ENCODE measurements around the gene MBP.

The MBP gene

DNA sequence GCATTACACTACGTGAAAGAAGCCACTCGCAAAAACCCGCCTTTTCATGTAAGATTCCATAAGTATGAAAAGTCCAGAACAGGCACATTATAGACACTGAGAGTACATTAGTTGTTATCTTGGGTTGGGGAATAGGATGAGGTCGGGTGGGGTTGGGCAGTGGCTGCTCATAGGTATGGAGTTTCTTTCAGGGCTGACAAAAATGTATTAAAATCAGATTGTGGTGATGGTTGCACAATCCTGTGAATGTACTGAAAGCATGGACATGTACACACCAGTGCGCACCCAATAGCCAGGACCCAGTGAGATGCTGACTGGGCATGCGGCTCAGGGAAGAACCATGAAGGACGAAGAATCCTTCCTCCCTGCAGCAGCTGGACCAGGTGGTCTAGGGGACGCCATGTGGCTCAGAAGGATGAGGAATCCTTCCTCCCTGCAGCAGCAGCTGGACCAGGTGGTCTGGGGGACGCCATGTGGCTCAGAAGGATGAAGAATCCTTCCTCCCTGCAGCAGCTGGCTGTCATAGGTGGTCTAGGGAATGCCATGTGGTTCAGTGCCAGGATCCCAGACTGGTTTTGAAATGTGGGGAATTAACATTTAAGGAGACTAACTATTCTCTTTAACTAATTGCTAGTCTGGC, 50.1 kb downstream of the MBP start:
- DNase-seq (ENCODE audit: low read depth) = no peak

DNA sequence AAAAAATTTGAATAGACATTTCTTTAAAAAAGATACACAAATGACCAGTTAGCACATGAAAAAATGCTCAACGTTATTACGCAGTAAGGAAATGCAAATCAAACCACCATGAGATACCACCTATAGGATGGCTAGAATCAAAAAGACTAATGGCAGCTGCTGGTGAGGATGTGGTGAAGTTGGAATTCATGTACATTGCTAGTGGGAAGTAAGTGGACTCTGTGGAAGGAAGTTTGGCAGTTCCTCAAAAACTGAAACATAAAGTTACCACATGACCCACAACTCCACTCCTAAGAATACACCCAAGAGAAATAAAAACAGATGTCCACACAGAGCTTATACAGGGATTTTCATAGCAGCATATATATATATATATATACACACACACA, 51.2 kb downstream of the MBP start:
- no peak for DNase-seq (ENCODE audit: low read depth)

GRCh38 chr18:77079954-77080682, 52.5 kb downstream of the MBP start:
- no peak for DNase-seq (ENCODE audit: low read depth)

DNA sequence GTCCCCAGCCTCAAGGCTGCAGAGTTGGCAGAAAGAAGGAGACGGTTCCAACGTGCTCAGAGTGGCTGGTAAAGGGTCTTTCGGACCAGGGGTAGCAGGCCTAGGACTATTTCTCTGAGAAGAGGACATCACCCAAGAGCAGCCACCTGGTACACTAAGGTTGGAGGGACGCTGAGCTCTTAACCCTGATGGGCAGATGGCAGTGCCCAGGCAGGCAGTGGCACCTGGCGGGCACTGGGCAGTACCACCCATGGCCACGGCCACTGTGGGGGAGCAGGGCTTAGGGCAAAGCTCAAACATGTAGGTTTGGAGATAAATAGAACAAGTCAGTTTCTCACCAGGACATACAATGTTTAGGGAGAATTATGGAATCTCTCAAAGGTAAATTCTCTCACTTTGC, 53.5 kb downstream of the MBP start:
- no peak for DNase-seq (ENCODE audit: low read depth)

GRCh38 chr18:77078690-77079070, 53.9 kb downstream of the MBP start:
- no peak for DNase-seq (ENCODE audit: low read depth)

DNA sequence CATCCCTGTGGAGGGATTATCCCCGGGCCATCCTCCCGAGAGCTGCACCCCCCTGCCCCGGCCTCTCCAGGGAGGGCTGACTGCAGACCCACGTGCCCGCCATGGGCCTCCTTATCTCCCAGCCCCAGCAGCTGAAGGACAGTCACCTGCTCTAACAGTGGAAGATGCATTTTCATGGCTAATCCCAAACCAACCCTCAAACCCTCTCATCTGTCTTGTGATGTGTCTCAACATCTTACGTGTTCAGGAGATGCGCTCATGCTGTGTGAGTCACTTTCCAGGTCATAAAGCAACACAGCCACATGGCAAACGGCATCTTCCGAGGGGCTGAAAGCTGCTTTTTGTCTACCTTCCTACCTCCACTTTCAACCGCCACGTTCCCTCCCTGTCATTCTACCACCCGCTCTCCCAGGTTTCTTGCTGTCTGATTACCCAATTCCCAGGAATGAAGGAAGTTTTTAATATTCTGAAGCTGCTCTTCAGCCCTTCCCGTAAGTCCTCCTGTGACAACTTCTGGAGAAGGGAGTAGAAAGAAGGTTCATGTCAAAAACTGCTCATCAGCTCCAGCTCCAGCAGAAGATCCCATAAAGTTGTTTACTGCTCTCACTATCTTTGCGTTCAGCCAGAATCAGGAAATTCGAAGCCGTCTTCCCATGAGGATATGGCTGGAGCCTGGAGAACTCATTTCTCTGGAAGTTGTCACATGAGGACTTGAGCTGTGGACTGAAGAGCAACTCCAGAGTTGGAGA, 54.5 kb downstream of the MBP start:
- no peak for DNase-seq (ENCODE audit: low read depth)

GRCh38 chr18:77077401-77077800, 55.2 kb downstream of the MBP start:
- DNase-seq (ENCODE audit: low read depth) = no peak

GRCh38 chr18:77076111-77076510, 56.5 kb downstream of the MBP start:
- DNase-seq (ENCODE audit: low read depth) = no peak

GRCh38 chr18:77074431-77074830, 58.2 kb downstream of the MBP start:
- DNase-seq (ENCODE audit: low read depth) = no peak

DNA sequence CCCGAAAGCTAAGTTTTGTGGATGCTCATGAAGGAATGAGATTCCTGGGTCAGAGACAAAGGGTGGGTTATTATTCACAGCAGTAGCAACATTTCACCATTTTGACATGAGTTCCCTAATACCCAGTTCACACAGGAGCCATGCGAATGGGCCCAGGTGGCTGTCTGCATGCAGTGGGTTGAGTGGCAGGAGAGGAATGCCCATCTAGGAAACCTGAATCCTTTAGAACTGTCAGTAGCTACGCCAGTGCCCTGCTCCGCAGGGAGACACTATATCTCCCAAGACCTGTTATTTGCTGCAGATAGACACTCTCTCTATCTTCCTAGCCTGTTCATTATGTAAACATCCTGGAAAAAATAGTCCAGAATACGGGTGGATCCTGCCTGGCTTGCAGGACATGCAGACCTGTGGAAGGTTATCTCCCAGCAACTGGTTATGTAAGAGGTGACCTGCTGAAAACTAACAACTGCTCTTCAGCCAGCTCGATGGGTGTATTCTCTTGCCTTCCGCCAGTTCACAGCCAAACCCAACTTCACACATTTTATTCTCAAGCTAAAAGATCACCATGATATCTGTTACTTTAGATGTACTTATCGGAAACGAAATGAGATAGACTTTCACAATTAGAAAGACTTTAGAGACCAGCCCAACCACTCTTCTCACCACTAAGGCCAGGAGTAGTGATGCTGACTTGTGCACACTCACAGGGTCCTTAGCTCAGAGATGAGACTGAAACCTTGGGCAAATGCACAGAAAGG, 59.1 kb downstream of the MBP start:
- DNase-seq (ENCODE audit: low read depth) = no peak

- DNase-seq (ENCODE audit: low read depth) = no peak
Observed at GRCh38 chr18:77072566-77072965, 60.0 kb downstream of the MBP start.

- DNase-seq (ENCODE audit: low read depth) = no peak
Observed at GRCh38 chr18:77071711-77072292, 60.8 kb downstream of the MBP start.

GRCh38 chr18:77071061-77071460, 61.5 kb downstream of the MBP start:
- no peak for DNase-seq (ENCODE audit: low read depth)

DNA sequence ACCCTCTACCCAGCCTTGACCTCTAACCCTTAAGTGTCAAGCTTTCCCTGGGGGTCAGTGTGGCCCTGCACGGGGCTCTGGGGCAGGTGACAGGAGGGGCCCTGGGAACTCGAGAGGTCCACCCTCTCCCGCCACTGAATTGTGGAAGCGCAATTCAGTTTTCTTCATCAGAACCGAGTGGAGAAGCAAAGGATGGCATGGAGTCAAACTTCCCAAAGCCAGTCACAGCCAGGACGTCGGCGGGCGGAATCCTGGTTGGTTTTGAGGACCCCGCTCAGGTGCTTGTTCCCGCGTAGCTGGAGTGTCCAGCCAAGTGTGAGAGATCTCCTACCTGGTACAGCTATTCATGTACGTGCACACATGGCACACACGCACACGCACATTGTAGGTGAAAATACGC, 62.0 kb downstream of the MBP start:
- DNase-seq (ENCODE audit: low read depth) = no peak

DNA sequence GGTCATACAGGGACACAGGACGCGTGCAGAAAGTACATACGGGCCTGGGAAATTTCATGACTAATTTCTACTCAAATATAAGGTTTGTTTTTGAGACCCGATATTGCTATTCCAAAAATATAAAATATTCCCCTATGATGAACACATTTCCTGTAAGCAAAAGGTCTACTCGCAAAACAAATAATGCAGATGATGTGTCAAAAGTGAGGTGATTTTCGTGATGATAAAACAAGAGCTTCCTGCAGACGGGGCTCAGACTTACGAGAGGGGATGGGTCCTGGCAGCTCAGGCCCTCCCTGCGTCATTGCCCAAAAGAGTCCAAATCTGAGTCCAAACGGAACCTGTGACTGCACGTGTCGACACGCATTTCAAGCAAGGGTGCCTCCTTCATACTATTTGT, 62.7 kb downstream of the MBP start:
- DNase-seq (ENCODE audit: low read depth) = no peak

DNA sequence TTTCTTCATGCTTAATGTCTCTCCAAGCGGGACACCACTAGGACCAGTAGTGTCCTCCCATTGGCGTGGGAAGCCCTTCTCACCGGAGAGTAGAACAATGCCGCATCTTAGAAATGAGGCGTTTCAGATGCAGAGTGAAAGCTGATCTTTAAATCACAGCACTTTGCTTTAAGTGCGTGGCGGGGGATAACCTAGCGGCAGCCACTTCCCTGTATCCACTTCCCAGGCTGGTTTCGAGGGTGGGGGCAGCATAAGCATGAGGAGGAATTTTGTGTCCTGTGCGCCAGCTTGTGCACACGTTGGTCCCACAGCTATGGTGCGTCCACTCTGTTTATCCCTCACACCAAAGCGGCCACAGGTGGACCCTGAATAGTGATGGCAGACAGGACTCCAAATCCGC, 63.1 kb downstream of the MBP start:
- DNase-seq (ENCODE audit: low read depth) = no peak

DNA sequence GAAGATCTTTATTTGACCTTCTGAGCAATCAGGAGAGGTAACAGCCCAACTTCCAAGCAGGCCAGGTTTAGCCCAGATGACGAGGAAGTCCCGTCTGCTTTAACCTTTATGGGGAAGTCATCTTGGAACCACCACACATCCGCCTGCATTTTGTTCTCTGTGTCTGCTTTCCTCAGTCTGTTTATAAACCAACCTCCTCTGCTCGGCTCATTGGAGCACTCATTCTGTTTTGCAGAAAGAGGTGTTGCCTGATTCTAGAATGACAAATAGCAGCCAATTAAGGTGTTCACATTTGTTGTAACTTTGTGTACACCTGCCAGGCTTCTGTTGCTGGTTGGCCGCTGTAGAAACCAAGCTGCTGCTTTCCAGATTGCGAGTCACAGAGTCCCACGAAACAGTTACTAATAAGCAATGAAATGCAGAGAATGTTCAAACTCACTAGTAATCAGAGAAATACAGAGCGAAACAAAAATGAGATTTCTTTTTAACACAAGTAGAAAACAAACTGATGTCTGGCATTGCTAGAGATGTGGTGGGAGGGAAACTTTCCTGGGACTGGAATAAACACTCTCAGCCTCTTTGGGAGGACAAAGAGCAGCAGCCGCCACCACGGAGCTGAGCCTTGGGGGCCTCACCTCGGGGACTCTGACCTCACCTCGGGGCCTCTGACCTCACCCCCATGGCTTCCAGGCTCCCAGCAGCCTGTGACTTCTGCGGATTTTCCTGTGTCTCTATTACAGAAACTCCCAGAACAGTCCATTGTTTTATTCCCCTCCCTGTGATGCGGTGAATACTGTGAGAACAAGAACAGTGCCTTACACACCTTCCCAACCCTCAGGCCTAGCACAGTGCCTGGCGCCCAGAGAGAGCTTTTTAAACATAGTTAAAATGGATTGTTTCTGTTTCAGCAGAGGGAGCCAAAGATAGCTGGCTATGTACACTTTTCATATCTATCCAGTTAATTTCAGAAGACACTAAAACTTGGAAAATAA, 64.0 kb downstream of the MBP start:
- no peak for DNase-seq (ENCODE audit: low read depth)

- DNase-seq (ENCODE audit: low read depth) = no peak
Observed at GRCh38 chr18:77067291-77068061, 65.1 kb downstream of the MBP start.

- DNase-seq (ENCODE audit: low read depth) = no peak
Observed at GRCh38 chr18:77066689-77067088, 65.9 kb downstream of the MBP start.

GRCh38 chr18:77066101-77066500, 66.5 kb downstream of the MBP start:
- no peak for DNase-seq (ENCODE audit: low read depth)
